ENCODE results near the gene TNPO2.

Gene TNPO2

DNA sequence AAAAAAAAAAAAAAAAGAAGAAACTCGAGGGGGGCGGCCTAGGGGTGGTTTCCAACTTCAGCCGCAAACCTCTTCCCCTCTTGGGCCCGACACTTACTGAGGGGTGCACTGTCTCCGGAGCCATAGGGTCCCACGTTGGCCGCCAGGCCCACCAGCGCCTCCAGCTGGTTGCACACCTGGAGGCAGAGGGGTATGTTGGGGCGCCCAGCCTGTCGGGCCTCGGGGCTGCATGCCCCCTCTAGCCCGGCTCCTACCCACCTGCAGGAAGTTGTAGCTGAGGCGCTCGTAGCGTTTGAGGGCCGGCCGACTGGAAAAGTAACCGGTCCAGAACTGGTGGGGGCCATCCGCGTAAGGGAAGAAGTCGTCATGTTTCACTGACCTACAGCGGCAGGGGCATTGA is 65.8 kb downstream of the TNPO2 start:
- TF ChIP-seq, protein P1, sequence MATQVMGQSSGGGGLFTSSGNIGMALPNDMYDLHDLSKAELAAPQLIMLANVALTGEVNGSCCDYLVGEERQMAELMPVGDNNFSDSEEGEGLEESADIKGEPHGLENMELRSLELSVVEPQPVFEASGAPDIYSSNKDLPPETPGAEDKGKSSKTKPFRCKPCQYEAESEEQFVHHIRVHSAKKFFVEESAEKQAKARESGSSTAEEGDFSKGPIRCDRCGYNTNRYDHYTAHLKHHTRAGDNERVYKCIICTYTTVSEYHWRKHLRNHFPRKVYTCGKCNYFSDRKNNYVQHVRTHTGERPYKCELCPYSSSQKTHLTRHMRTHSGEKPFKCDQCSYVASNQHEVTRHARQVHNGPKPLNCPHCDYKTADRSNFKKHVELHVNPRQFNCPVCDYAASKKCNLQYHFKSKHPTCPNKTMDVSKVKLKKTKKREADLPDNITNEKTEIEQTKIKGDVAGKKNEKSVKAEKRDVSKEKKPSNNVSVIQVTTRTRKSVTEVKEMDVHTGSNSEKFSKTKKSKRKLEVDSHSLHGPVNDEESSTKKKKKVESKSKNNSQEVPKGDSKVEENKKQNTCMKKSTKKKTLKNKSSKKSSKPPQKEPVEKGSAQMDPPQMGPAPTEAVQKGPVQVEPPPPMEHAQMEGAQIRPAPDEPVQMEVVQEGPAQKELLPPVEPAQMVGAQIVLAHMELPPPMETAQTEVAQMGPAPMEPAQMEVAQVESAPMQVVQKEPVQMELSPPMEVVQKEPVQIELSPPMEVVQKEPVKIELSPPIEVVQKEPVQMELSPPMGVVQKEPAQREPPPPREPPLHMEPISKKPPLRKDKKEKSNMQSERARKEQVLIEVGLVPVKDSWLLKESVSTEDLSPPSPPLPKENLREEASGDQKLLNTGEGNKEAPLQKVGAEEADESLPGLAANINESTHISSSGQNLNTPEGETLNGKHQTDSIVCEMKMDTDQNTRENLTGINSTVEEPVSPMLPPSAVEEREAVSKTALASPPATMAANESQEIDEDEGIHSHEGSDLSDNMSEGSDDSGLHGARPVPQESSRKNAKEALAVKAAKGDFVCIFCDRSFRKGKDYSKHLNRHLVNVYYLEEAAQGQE (IDR thresholded peaks at IDR 0.05; ENCODE audit: insufficient read depth in 1 of 2, low read depth in 2 of 2, low read length in 2 of 2), result no peak
- no peak for TF ChIP-seq FOXP2 (optimal IDR thresholded peaks at IDR 0.05; ENCODE audit: borderline replicate concordance, extremely low read depth, extremely low read length, insufficient read depth)
- TF ChIP-seq POLR2AphosphoS5 (IDR thresholded peaks at IDR 0.05; ENCODE audit: low read depth, low read length), result no peak
- no peak for TF ChIP-seq TAF1 (IDR thresholded peaks at IDR 0.05; ENCODE audit: borderline replicate concordance, insufficient read depth, low read length)
- no peak for TF ChIP-seq SIN3A (IDR thresholded peaks at IDR 0.05; ENCODE audit: borderline replicate concordance, insufficient read depth, low read length)

DNA sequence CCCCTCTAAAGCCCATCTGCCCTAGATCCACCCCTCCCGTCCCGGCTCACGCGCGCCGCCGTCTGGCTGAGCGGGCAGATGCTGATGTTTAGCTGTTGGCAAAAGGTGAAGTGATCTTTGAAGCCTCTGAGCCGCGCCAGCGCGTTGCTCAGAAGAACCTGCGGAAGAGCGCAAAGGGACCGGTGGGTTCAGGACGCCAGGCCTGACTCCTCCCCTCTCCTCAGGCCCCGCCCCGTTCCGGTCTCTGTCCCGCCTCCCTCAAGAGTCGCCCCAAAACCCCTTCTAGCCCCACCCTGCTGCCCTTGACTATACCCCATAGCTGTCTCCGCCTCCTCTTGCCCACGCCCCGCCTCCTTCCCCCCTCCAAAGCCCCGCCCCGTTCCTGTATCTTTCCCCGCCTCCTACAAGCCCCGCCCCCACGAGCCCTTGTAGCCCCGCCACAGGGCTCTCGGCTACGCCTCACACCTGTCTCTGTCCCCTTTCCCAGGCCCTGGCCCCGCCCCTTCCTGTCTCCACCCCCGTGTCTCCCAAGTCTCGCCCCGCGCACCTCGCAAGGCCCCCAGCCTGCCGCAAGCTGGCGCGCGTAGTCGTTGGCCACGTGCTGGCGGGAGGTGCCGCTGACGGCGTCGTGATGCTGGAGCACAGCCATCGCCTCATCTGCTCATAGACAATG is 66.7 kb downstream of the TNPO2 start:
- TF ChIP-seq TAF1 (IDR thresholded peaks at IDR 0.05; ENCODE audit: borderline replicate concordance, insufficient read depth, low read length) (no peak), SIN3A (IDR thresholded peaks at IDR 0.05; ENCODE audit: borderline replicate concordance, insufficient read depth, low read length) (no peak), POLR2AphosphoS5 (IDR thresholded peaks at IDR 0.05; ENCODE audit: low read depth, low read length) (no peak), FOXP2 (optimal IDR thresholded peaks at IDR 0.05; ENCODE audit: borderline replicate concordance, extremely low read depth, extremely low read length, insufficient read depth) (no peak)
- TF ChIP-seq, protein P1 (IDR thresholded peaks at IDR 0.05; ENCODE audit: insufficient read depth in 1 of 2, low read depth in 2 of 2, low read length in 2 of 2), result no peak

DNA sequence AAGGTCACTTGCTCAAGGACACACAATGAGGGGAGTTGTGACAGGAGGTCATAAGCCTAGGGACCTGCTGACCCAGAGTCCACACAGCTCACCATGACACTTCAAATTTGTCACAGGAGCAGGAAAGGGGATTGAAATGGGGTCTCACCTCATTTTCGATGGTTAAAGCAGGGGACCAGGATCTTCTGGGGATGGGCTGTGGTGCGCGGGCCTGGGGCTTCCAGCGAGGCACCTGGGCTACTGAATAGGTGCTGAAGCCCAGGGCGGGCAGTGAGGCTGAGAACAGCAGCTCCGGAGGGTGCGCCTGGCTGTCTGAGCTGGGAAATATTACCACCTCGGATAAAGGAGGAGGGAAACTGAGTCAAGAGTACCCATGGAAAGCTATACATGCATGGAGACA is 68.2 kb downstream of the TNPO2 start:
- no peak for TF ChIP-seq FOXP2 (optimal IDR thresholded peaks at IDR 0.05; ENCODE audit: borderline replicate concordance, extremely low read depth, extremely low read length, insufficient read depth)
- TF ChIP-seq, protein P1 (IDR thresholded peaks at IDR 0.05; ENCODE audit: insufficient read depth in 1 of 2, low read depth in 2 of 2, low read length in 2 of 2), result no peak
- TF ChIP-seq POLR2AphosphoS5 (IDR thresholded peaks at IDR 0.05; ENCODE audit: low read depth, low read length), result no peak
- no peak for TF ChIP-seq TAF1 (IDR thresholded peaks at IDR 0.05; ENCODE audit: borderline replicate concordance, insufficient read depth, low read length)
- no peak for TF ChIP-seq SIN3A (IDR thresholded peaks at IDR 0.05; ENCODE audit: borderline replicate concordance, insufficient read depth, low read length)

DNA sequence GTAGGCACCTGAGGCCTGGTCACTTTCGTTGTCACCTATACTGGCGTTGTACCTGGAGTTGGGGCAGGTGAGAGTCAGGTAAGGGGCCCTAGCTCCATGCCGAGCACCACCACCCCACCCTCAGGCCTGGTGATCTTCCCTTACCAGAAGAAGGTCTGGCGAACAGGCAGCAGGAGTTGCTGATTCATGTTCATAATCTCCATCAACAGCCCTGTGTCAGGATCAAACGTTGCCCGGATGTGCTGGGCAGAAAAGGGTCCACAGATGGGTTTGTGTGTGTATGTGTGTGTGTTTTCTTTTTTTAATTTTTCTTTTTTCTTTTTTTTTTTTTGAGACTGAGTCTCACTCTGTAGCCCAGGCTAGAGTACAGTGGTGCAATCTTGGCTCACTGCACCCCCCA is 71.5 kb downstream of the TNPO2 start:
- TF ChIP-seq POLR2AphosphoS5 (IDR thresholded peaks at IDR 0.05; ENCODE audit: low read depth, low read length), result no peak
- TF ChIP-seq, protein P1 (IDR thresholded peaks at IDR 0.05; ENCODE audit: insufficient read depth in 1 of 2, low read depth in 2 of 2, low read length in 2 of 2), result no peak
- no peak for TF ChIP-seq FOXP2 (optimal IDR thresholded peaks at IDR 0.05; ENCODE audit: borderline replicate concordance, extremely low read depth, extremely low read length, insufficient read depth)
- TF ChIP-seq TAF1 (IDR thresholded peaks at IDR 0.05; ENCODE audit: borderline replicate concordance, insufficient read depth, low read length), result no peak
- TF ChIP-seq SIN3A (IDR thresholded peaks at IDR 0.05; ENCODE audit: borderline replicate concordance, insufficient read depth, low read length), result no peak
